Activated naive CD8-positive, alpha-beta T cell treated with anti-CD3 and anti-CD28 coated beads, Interleukin-2, amount 50 U/mL, for 24 hours (primary cell): ENCODE results near the gene SETD1B.
A peak's percentile ranks its signal among the peaks of the same experiment; 100 is the strongest.

ENCODE experiments used
- ATAC-seq: fragments of 150-1000 bp; cut with Tn5 transposase; one replicate; pipeline ENCODE4 v1.10.0; 2021
- DNase-seq: peaks from one replicate; pipeline ENCODE4 v3.0.0; 2021
- H3K27ac Mint-ChIP-seq: one replicate; pipeline ENCODE4 v1.8.0; 2021; ENCODE audit warnings: mild to moderate bottlenecking, mixed read lengths
- H3K27me3 Mint-ChIP-seq: one replicate; pipeline ENCODE4 v1.8.0; 2021; ENCODE audit warnings: mixed read lengths
- H3K36me3 Mint-ChIP-seq: one replicate; pipeline ENCODE4 v1.8.0; 2021; ENCODE audit warnings: low read depth, mixed read lengths
- H3K4me1 Mint-ChIP-seq: one replicate; pipeline ENCODE4 v1.8.0; 2021; ENCODE audit warnings: mixed read lengths
- H3K4me3 Mint-ChIP-seq: one replicate; pipeline ENCODE4 v1.8.0; 2021; ENCODE audit warnings: mild to moderate bottlenecking, moderate library complexity, mixed read lengths
- H3K9me3 Mint-ChIP-seq: one replicate; pipeline ENCODE4 v1.8.0; 2021; ENCODE audit warnings: mixed read lengths

The SETD1B gene

DNA sequence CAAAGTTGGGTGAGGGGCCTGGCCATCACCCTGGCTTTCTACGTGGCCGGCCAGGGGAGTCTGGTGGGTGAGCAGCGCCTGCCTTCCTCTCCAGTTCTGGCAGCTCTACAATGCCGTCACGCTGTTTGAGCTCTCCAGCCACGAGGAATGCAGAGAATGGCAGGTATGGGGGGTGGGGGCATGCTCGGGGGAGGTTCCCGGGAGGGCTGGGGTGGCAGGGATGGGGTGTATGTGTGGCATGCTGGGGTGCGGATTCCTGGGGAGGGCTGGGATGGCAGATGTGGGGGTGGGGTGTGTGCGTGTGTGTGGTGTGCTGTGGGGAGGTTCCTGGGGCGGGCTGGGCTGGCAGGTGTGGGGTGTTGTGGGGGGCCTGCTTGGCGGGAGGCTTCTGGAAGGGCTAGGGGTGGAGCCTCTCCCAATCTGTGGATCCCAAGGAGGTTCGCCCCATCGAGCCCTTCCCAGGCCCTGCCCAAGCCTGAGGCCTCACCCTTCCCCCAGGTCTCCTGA, 28.8 kb upstream of the SETD1B start:
- H3K27ac Mint-ChIP-seq: no peak overlapping the region
- peaks cover 13% of the 10 kb centered on the region for H3K36me3 Mint-ChIP-seq
- no peak overlapping the region for H3K4me3 Mint-ChIP-seq
- H3K4me1 Mint-ChIP-seq: peaks cover 17% of the 10 kb centered on the region
- ATAC-seq (no peak), DNase-seq (no peak)
- H3K27me3 Mint-ChIP-seq: no peaks in the 10 kb centered on the region
- no peaks in the 10 kb centered on the region for H3K9me3 Mint-ChIP-seq

GRCh38 chr12:121775501-121775900, 28.3 kb upstream of the SETD1B start:
- peaks cover 20% of the 10 kb centered on the region for H3K4me1 Mint-ChIP-seq
- no peaks in the 10 kb centered on the region for H3K9me3 Mint-ChIP-seq
- no peak overlapping the region for H3K27ac Mint-ChIP-seq
- H3K27me3 Mint-ChIP-seq: no peaks in the 10 kb centered on the region
- H3K4me3 Mint-ChIP-seq: no peak overlapping the region
- no peak for DNase-seq
- peaks cover 17% of the 10 kb centered on the region for H3K36me3 Mint-ChIP-seq
- ATAC-seq: no peak

GRCh38 chr12:121776190-121777098, 27.4 kb upstream of the SETD1B start:
- DNase-seq: peak; percentile 96
- Mint-ChIP-seq H3K36me3 (peaks cover 22% of the 10 kb centered on the region), H3K4me3 (no peak overlapping the region), H3K4me1 (peaks cover 28% of the 10 kb centered on the region), H3K27me3 (no peaks in the 10 kb centered on the region), H3K9me3 (no peaks in the 10 kb centered on the region), H3K27ac (peak overlapping the region; percentile 49)
- peak; percentile 62 for ATAC-seq

- DNase-seq: no peak
- H3K27me3 Mint-ChIP-seq: no peaks in the 10 kb centered on the region
- H3K36me3 Mint-ChIP-seq: peaks cover 31% of the 10 kb centered on the region
- H3K4me3 Mint-ChIP-seq: peak overlapping the region; percentile 34
- H3K4me1 Mint-ChIP-seq: peaks cover 45% of the 10 kb centered on the region
- H3K9me3 Mint-ChIP-seq: no peaks in the 10 kb centered on the region
- H3K27ac Mint-ChIP-seq: peak overlapping the region; percentile 68
- no peak for ATAC-seq
Observed at GRCh38 chr12:121778567-121779421, 25.0 kb upstream of the SETD1B start.

GRCh38 chr12:121779422-121779895, 24.4 kb upstream of the SETD1B start:
- Mint-ChIP-seq H3K9me3 (no peaks in the 10 kb centered on the region), H3K27ac (peak overlapping the region; percentile 27), H3K27me3 (no peaks in the 10 kb centered on the region), H3K36me3 (peaks cover 34% of the 10 kb centered on the region), H3K4me3 (no peak overlapping the region), H3K4me1 (peaks cover 52% of the 10 kb centered on the region)
- DNase-seq (no peak), ATAC-seq (no peak)

GRCh38 chr12:121780429-121780828, 23.4 kb upstream of the SETD1B start:
- peak overlapping the region; percentile 95 for H3K27ac Mint-ChIP-seq
- H3K27me3 Mint-ChIP-seq: no peaks in the 10 kb centered on the region
- H3K4me1 Mint-ChIP-seq: peaks cover 61% of the 10 kb centered on the region
- no peaks in the 10 kb centered on the region for H3K9me3 Mint-ChIP-seq
- peaks cover 39% of the 10 kb centered on the region for H3K36me3 Mint-ChIP-seq
- H3K4me3 Mint-ChIP-seq: no peak overlapping the region
- ATAC-seq (no peak), DNase-seq (no peak)

GRCh38 chr12:121781484-121781997, 22.3 kb upstream of the SETD1B start:
- ATAC-seq (no peak), DNase-seq (no peak)
- Mint-ChIP-seq H3K4me1 (peaks cover 67% of the 10 kb centered on the region), H3K36me3 (peaks cover 41% of the 10 kb centered on the region), H3K27me3 (no peaks in the 10 kb centered on the region), H3K4me3 (peak overlapping the region; percentile 70), H3K27ac (peak overlapping the region; percentile 95), H3K9me3 (no peaks in the 10 kb centered on the region)

- Mint-ChIP-seq H3K36me3 (peaks cover 49% of the 10 kb centered on the region), H3K9me3 (no peaks in the 10 kb centered on the region), H3K27me3 (no peaks in the 10 kb centered on the region), H3K4me1 (peaks cover 75% of the 10 kb centered on the region), H3K4me3 (peak overlapping the region; percentile 70), H3K27ac (peak overlapping the region; percentile 95)
- DNase-seq: peak; percentile 74
- ATAC-seq: peak; percentile 76
Observed at GRCh38 chr12:121781998-121782979, 21.5 kb upstream of the SETD1B start.

DNA sequence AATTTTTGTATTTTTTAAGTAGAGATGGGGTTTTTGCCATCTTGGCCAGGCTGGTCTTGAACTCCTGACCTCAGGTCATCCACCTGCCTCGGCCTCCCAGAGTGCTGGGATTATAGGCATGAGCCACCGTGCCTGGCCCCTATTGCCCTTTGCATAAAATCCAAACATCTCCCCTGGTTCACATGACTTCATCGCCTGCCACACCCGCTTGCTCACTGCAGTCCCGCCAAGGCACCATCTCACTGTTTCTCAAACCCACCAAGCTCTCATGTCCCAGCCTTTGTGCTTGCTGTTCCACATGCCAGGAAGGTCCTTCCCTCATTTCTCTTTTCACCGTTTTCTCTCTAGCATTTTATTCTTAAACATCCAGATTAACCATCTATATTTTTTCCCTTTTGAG, 20.0 kb upstream of the SETD1B start:
- ATAC-seq (no peak), DNase-seq (no peak)
- Mint-ChIP-seq H3K4me3 (peak overlapping the region; percentile 63), H3K27me3 (no peaks in the 10 kb centered on the region), H3K9me3 (no peaks in the 10 kb centered on the region), H3K36me3 (peaks cover 51% of the 10 kb centered on the region), H3K4me1 (peaks cover 87% of the 10 kb centered on the region), H3K27ac (peak overlapping the region; percentile 95)

DNA sequence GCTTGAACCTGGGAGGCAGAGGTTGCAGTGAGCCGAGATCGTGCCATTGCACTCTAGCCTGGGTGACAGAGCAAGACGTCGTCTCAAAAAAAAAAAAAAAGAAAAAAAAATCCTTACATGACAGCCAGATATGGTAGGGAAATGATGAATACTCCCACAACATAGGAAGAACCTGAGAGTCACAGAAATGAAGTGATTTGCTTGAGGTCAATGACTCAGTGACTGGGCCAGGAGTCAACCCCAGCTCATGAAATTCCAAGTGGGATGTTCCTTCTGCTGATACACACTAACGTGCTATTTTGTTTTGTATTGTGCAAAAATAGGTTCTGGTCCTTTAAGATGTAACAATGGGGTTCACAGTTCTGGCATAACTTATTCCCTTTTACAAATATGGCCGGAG, 19.3 kb upstream of the SETD1B start:
- Mint-ChIP-seq H3K4me3 (peak overlapping the region; percentile 63), H3K27me3 (no peaks in the 10 kb centered on the region), H3K36me3 (peaks cover 44% of the 10 kb centered on the region), H3K4me1 (peaks cover 89% of the 10 kb centered on the region), H3K9me3 (no peaks in the 10 kb centered on the region), H3K27ac (peak overlapping the region; percentile 95)
- DNase-seq: no peak
- peak; percentile 11 for ATAC-seq

GRCh38 chr12:121786440-121786825, 17.4 kb upstream of the SETD1B start:
- DNase-seq (no peak), ATAC-seq (no peak)
- Mint-ChIP-seq H3K27ac (peak overlapping the region; percentile 100), H3K4me1 (peaks cover 97% of the 10 kb centered on the region), H3K27me3 (no peaks in the 10 kb centered on the region), H3K9me3 (no peaks in the 10 kb centered on the region), H3K4me3 (peak overlapping the region; percentile 61), H3K36me3 (peaks cover 44% of the 10 kb centered on the region)

- Mint-ChIP-seq H3K27ac (peak overlapping the region; percentile 100), H3K4me3 (peak overlapping the region; percentile 94), H3K9me3 (no peaks in the 10 kb centered on the region), H3K36me3 (peaks cover 46% of the 10 kb centered on the region), H3K4me1 (peaks cover 96% of the 10 kb centered on the region), H3K27me3 (no peaks in the 10 kb centered on the region)
- DNase-seq (no peak), ATAC-seq (no peak)
Observed at GRCh38 chr12:121787063-121788025, 16.5 kb upstream of the SETD1B start.
